NT2/D1 (cell line): ENCODE data around the gene FSD1.

Experiments used
- SUZ12 ChIP-seq: IDR thresholded peaks from 2 replicates; pipeline ENCODE4 v1.6.1; 2011; ENCODE audit not compliant: insufficient read length, insufficient read depth; ENCODE audit errors: extremely low read depth
- YY1 ChIP-seq: IDR thresholded peaks from 2 replicates; pipeline ENCODE4 v1.6.1; 2011; ENCODE audit not compliant: insufficient read length, insufficient read depth

DNA sequence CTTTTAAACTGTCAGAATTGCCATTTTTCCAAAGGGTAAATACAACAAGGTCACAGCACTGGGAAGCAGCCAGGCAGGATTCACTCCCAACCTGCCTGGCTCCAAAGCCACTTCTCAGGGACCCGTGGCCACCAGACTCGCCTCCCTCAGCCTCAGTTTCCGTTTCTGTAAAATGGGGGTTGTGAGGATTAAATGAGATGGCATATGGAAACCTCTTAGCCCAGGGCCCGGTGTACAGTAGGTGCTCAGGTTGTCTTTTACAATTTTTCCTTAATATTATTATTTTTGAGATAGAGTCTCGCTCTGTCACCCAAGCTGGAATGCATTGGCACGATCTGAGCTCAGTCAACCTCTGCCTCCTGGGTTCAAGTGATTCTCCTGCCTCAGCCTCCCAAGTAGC lies 47.4 kb upstream of the FSD1 start:
- TF ChIP-seq YY1 (no peak), SUZ12 (no peak)
